ENCODE results near the gene CCDC6. TPM values are rescaled to one million over a fixed set of nuclear protein-coding genes. Genes with fewer than 3 reads are reported as not detected.

Gene CCDC6
- total RNA-seq, 4 donors from 2014 or later = 30.8 to 66.0 (median 53.4) TPM

GRCh38 chr10:59820471-59820870 is 85.9 kb downstream of the CCDC6 start:
- H3K9me3 ChIP-seq = no peaks in the 10 kb centered on the region
- 69 to 90% methylated on average over 5 of the region's 5 CpGs for WGBS, 2 donors (ENCODE audit: low coverage in 1 of 2)
- no peak for ATAC-seq
- H3K27me3 ChIP-seq = no peaks in the 10 kb centered on the region
- peaks cover 0 to 22% (median 0%) of the 10 kb centered on the region in 3 donors for H3K4me1 ChIP-seq
- H3K27ac ChIP-seq = no peak overlapping the region
- H3K4me3 ChIP-seq = no peak overlapping the region
- H3K36me3 ChIP-seq = peaks cover 0 to 17% of the 10 kb centered on the region in 2 donors
- TF ChIP-seq POLR2A (IDR thresholded peaks at IDR 0.05) (no peak), CTCF (IDR thresholded peaks at IDR 0.05) (no peak), EP300 (IDR thresholded peaks at IDR 0.05) (no peak), POLR2AphosphoS5 (IDR thresholded peaks at IDR 0.05) (no peak)

- H3K27ac ChIP-seq = no peak overlapping the region
- H3K4me3 ChIP-seq = no peak overlapping the region
- peaks cover 0 to 22% (median 0%) of the 10 kb centered on the region in 3 donors for H3K4me1 ChIP-seq
- no peak for ATAC-seq
- peaks cover 0 to 17% of the 10 kb centered on the region in 2 donors for H3K36me3 ChIP-seq
- WGBS, 2 donors (ENCODE audit: low coverage in 1 of 2) = 94 to 97% methylated on average over 2 of the region's 2 CpGs
- no peaks in the 10 kb centered on the region for H3K27me3 ChIP-seq
- no peaks in the 10 kb centered on the region for H3K9me3 ChIP-seq
- TF ChIP-seq CTCF (IDR thresholded peaks at IDR 0.05) (no peak), POLR2AphosphoS5 (IDR thresholded peaks at IDR 0.05) (no peak), POLR2A (IDR thresholded peaks at IDR 0.05) (no peak), EP300 (IDR thresholded peaks at IDR 0.05) (no peak)
Observed at GRCh38 chr10:59819683-59820082, 86.7 kb downstream of the CCDC6 start.

- TF ChIP-seq EP300 (IDR thresholded peaks at IDR 0.05) (no peak), POLR2A (IDR thresholded peaks at IDR 0.05) (no peak), CTCF (IDR thresholded peaks at IDR 0.05) (no peak), POLR2AphosphoS5 (IDR thresholded peaks at IDR 0.05) (no peak)
- no peak for ATAC-seq
- Histone ChIP-seq H3K4me3 (no peak overlapping the region), H3K27ac (no peak overlapping the region), H3K36me3 (peaks cover 0 to 17% of the 10 kb centered on the region in 2 donors), H3K27me3 (no peaks in the 10 kb centered on the region), H3K9me3 (no peaks in the 10 kb centered on the region), H3K4me1 (peaks cover 0 to 22% (median 0%) of the 10 kb centered on the region in 3 donors)
- 82 to 100% methylated on average over 1 of the region's 1 CpG for WGBS, 2 donors (ENCODE audit: low coverage in 1 of 2)
Observed at GRCh38 chr10:59819265-59819664, 87.1 kb downstream of the CCDC6 start.

GRCh38 chr10:59817773-59818172 is 88.6 kb downstream of the CCDC6 start:
- Histone ChIP-seq H3K4me3 (no peak overlapping the region), H3K9me3 (no peaks in the 10 kb centered on the region), H3K27me3 (no peaks in the 10 kb centered on the region), H3K27ac (no peak overlapping the region), H3K36me3 (peaks cover 0 to 27% of the 10 kb centered on the region in 2 donors), H3K4me1 (peaks cover 0 to 22% (median 0%) of the 10 kb centered on the region in 3 donors)
- 68 to 80% methylated on average over 1 to 6 of the region's 6 CpGs for WGBS, 2 donors (ENCODE audit: low coverage in 1 of 2)
- TF ChIP-seq EP300 (IDR thresholded peaks at IDR 0.05) (no peak), POLR2A (IDR thresholded peaks at IDR 0.05) (no peak), POLR2AphosphoS5 (IDR thresholded peaks at IDR 0.05) (no peak), CTCF (IDR thresholded peaks at IDR 0.05) (no peak)
- peak; percentile 22 for ATAC-seq

GRCh38 chr10:59814878-59815277 is 91.5 kb downstream of the CCDC6 start:
- no peak for ATAC-seq
- WGBS, 2 donors (ENCODE audit: low coverage in 1 of 2) = 91 to 96% methylated on average over 2 to 3 of the region's 3 CpGs

More at GRCh38 chr10:59814878-59815277, 91.5 kb downstream of the CCDC6 start:
- peaks cover 0 to 11% (median 0%) of the 10 kb centered on the region in 3 donors for H3K4me1 ChIP-seq
- no peak overlapping the region for H3K4me3 ChIP-seq
- no peak for TF ChIP-seq CTCF (IDR thresholded peaks at IDR 0.05)
- TF ChIP-seq POLR2A (IDR thresholded peaks at IDR 0.05) = no peak
- no peak for TF ChIP-seq EP300 (IDR thresholded peaks at IDR 0.05)
- TF ChIP-seq POLR2AphosphoS5 (IDR thresholded peaks at IDR 0.05) = no peak
- no peak overlapping the region for H3K27ac ChIP-seq
- no peaks in the 10 kb centered on the region for H3K9me3 ChIP-seq
- H3K27me3 ChIP-seq = no peaks in the 10 kb centered on the region
- H3K36me3 ChIP-seq = peaks cover 3 to 56% of the 10 kb centered on the region in 2 donors
